ENCODE results near the gene TACC2. TPM values are rescaled to one million over a fixed set of nuclear protein-coding genes. Genes with fewer than 3 reads are reported as not detected.

TACC2 gene
- total RNA-seq, 1 donor from 2014 or later = 400 TPM

GRCh38 chr10:122210481-122211265 is 221.7 kb downstream of the TACC2 start:
- DNase-seq = no peak
- no peaks in the 10 kb centered on the region for H3K9me3 ChIP-seq (replicated peaks)
- H3K4me3 ChIP-seq = no peak overlapping the region
- no peak overlapping the region for H3K27ac ChIP-seq (replicated peaks)
- H3K4me1 ChIP-seq = peaks cover 42% of the 10 kb centered on the region
- no peak for TF ChIP-seq CTCF (IDR thresholded peaks at IDR 0.05; ENCODE audit: borderline replicate concordance)
- no peaks in the 10 kb centered on the region for H3K27me3 ChIP-seq (ENCODE audit: low read depth)
- intact Hi-C loops (cut with micrococcal nuclease) = no loop called here
- H3K36me3 ChIP-seq = peaks cover 42% of the 10 kb centered on the region

GRCh38 chr10:122213364-122213763 is 224.4 kb downstream of the TACC2 start:
- peaks cover 65% of the 10 kb centered on the region for H3K36me3 ChIP-seq

GRCh38 chr10:122213766-122214165 is 224.8 kb downstream of the TACC2 start:
- H3K36me3 ChIP-seq = peaks cover 69% of the 10 kb centered on the region
- H3K4me1 ChIP-seq = peaks cover 11% of the 10 kb centered on the region
- no peak overlapping the region for H3K4me3 ChIP-seq
- no peaks in the 10 kb centered on the region for H3K27me3 ChIP-seq (ENCODE audit: low read depth)
- H3K27ac ChIP-seq (replicated peaks) = no peak overlapping the region
- intact Hi-C loops (cut with micrococcal nuclease) = no loop called here
- peak; percentile 10 for TF ChIP-seq CTCF (IDR thresholded peaks at IDR 0.05; ENCODE audit: borderline replicate concordance)
- H3K9me3 ChIP-seq (replicated peaks) = no peaks in the 10 kb centered on the region
- no peak for DNase-seq

More at GRCh38 chr10:122213364-122213763, 224.4 kb downstream of the TACC2 start:
- H3K9me3 ChIP-seq (replicated peaks) = no peaks in the 10 kb centered on the region
- no peak for DNase-seq
- H3K4me1 ChIP-seq = peaks cover 15% of the 10 kb centered on the region
- no peak overlapping the region for H3K4me3 ChIP-seq
- no peaks in the 10 kb centered on the region for H3K27me3 ChIP-seq (ENCODE audit: low read depth)
- no peak overlapping the region for H3K27ac ChIP-seq (replicated peaks)
- no peak for TF ChIP-seq CTCF (IDR thresholded peaks at IDR 0.05; ENCODE audit: borderline replicate concordance)
- intact Hi-C loops (cut with micrococcal nuclease) = no loop called here

- intact Hi-C loops (cut with micrococcal nuclease) = no loop called here
- no peak for DNase-seq
- Histone ChIP-seq H3K4me1 (peaks cover 9% of the 10 kb centered on the region), H3K27ac (replicated peaks) (no peak overlapping the region), H3K36me3 (peaks cover 80% of the 10 kb centered on the region), H3K9me3 (replicated peaks) (no peaks in the 10 kb centered on the region), H3K27me3 (ENCODE audit: low read depth) (no peaks in the 10 kb centered on the region), H3K4me3 (no peak overlapping the region)
- no peak for TF ChIP-seq CTCF (IDR thresholded peaks at IDR 0.05; ENCODE audit: borderline replicate concordance)
Observed at GRCh38 chr10:122216047-122216446, 227.1 kb downstream of the TACC2 start.

GRCh38 chr10:122219340-122219739 is 230.4 kb downstream of the TACC2 start:
- H3K4me1 ChIP-seq = peaks cover 6% of the 10 kb centered on the region
- no peak for TF ChIP-seq CTCF (IDR thresholded peaks at IDR 0.05; ENCODE audit: borderline replicate concordance)
- H3K27me3 ChIP-seq (ENCODE audit: low read depth) = no peaks in the 10 kb centered on the region
- H3K4me3 ChIP-seq = no peak overlapping the region
- no peak overlapping the region for H3K27ac ChIP-seq (replicated peaks)
- H3K9me3 ChIP-seq (replicated peaks) = no peaks in the 10 kb centered on the region
- peaks cover 89% of the 10 kb centered on the region for H3K36me3 ChIP-seq
- DNase-seq = no peak
- intact Hi-C loops (cut with micrococcal nuclease) = no loop called here
